HepG2 (cell line): ENCODE data around the gene UCKL1. TPM values are rescaled to one million over a fixed set of nuclear protein-coding genes. Genes with fewer than 3 reads are reported as not detected.

Experiments
- AGO2 ChIP-seq: fragments of 200-400 bp; formaldehyde crosslinking; optimal IDR thresholded peaks from 2 replicates; pipeline ENCODE3; 2017; ENCODE audit warnings: mild to moderate bottlenecking, low read depth, low read length, moderate library complexity
- CENPX ChIP-seq: sonication (generic); formaldehyde crosslinking; IDR thresholded peaks from 2 replicates; pipeline ENCODE4 v1.9.0; 2021; ENCODE audit warnings: mild to moderate bottlenecking, missing genetic modification reagents, moderate library complexity
- EEA1 ChIP-seq: sonication (generic); formaldehyde crosslinking; IDR thresholded peaks from 2 replicates; pipeline ENCODE4 v1.5.1; 2020; ENCODE audit warnings: mild to moderate bottlenecking, missing genetic modification reagents, borderline replicate concordance
- KAT2B ChIP-seq: fragments of 150-350 bp; IDR thresholded peaks from 2 replicates; pipeline ENCODE4 v1.6.1; 2014; ENCODE audit warnings: low read depth, low read length, borderline replicate concordance
- KDM4B ChIP-seq: sonication (generic); formaldehyde crosslinking; IDR thresholded peaks from 2 replicates; pipeline ENCODE4 v1.4.0; 2020; ENCODE audit warnings: missing genetic modification reagents
- KDM6A ChIP-seq: IDR thresholded peaks from 2 replicates; pipeline ENCODE4 v1.6.1; 2016; ENCODE audit warnings: low read depth
- MAFK ChIP-seq, 2 experiments: IDR thresholded peaks in 1 of 2; conservative IDR thresholded peaks in 1 of 2; 2 replicates each; pipeline ENCODE4 v1.6.1; 2011; ENCODE audit warnings: improper control_type of control experiment in 2 of 2, low read length in 2 of 2
- MEIS2 ChIP-seq: sonication (generic); formaldehyde crosslinking; IDR thresholded peaks from 2 replicates; pipeline ENCODE4 v1.9.0; 2021; ENCODE audit warnings: mild to moderate bottlenecking, missing genetic modification reagents
- MIXL1 ChIP-seq: IDR thresholded peaks from 2 replicates; pipeline ENCODE4 v1.6.1; 2016
- NR1H2 ChIP-seq: sonication (generic); formaldehyde crosslinking; IDR thresholded peaks from 2 replicates; pipeline ENCODE4 v1.8.1; 2022; ENCODE audit warnings: low read depth, missing genetic modification reagents, borderline replicate concordance
- NR3C1 ChIP-seq: sonication (generic); formaldehyde crosslinking; IDR thresholded peaks from 2 replicates; pipeline ENCODE4 v1.4.0; 2020; ENCODE audit warnings: missing genetic modification reagents
- RAD21 ChIP-seq: fragments of 450-650 bp; formaldehyde crosslinking; IDR thresholded peaks from 2 replicates; pipeline ENCODE4 v1.5.0; 2020; ENCODE audit warnings: mild to moderate bottlenecking
- ZNF263 ChIP-seq: sonication (generic); formaldehyde crosslinking; IDR thresholded peaks from 2 replicates; pipeline ENCODE4 v1.4.0; 2020; ENCODE audit warnings: missing genetic modification reagents
- ZNF7 ChIP-seq: IDR thresholded peaks from 2 replicates; pipeline ENCODE4 v1.6.1; 2016; ENCODE audit warnings: missing biosample characterization, missing genetic modification reagents
- polyA plus RNA-seq, 8 experiments: library from polyadenylated mRNA; depleted of rRNA in 3 of 8; stranded (reverse) in 7 of 8; unstranded in 1 of 8; fragments of >200 nt; fragmentation: Illumina TruSeq in 4 of 8; extraction: Trizol in 4 of 8; gene quantifications; 2 replicates each; pipeline versions ENCODE4 v1.2.1 to v1.2.3, GENCODE V29; 2011 to 2016; ENCODE audit warnings: low read depth in 4 of 8, missing spikeins in 1 of 8, mixed read lengths in 1 of 8; ENCODE audit not compliant: insufficient read depth in 1 of 8
- total RNA-seq, 5 experiments: library from RNA; depleted of rRNA; stranded (reverse); fragments of >200 nt; fragmentation: Illumina TruSeq; extraction: Trizol; gene quantifications; 2 replicates each; pipeline ENCODE4 v1.2.3, GENCODE V29; 2016; ENCODE audit warnings: low read depth in 1 of 5
- TF ChIP-seq, protein P1 (sequence below): sonication (generic); formaldehyde crosslinking; IDR thresholded peaks from 2 replicates; pipeline ENCODE4 v1.4.0; 2020; ENCODE audit warnings: missing genetic modification reagents
- TF ChIP-seq, protein P2 (sequence below): sonication (generic); formaldehyde crosslinking; IDR thresholded peaks from 2 replicates; pipeline ENCODE4 v1.5.0; 2020; ENCODE audit warnings: missing genetic modification reagents, mild to moderate bottlenecking, borderline replicate concordance
- TF ChIP-seq, protein P3 (sequence below): sonication (generic); formaldehyde crosslinking; IDR thresholded peaks from 2 replicates; pipeline ENCODE4 v1.5.0; 2020; ENCODE audit warnings: missing genetic modification reagents
- TF ChIP-seq, protein P4 (sequence below): sonication (generic); formaldehyde crosslinking; conservative IDR thresholded peaks from 2 replicates; pipeline ENCODE4 v1.4.0; 2020; ENCODE audit warnings: mild to moderate bottlenecking, missing genetic modification reagents, moderate library complexity

UCKL1 gene
- total and polyA plus RNA-seq, 2 of the 13 experiments (the other 11 are each of a cell fraction or from before 2014, with no cell fraction given), result 50.2 to 126 TPM

DNA sequence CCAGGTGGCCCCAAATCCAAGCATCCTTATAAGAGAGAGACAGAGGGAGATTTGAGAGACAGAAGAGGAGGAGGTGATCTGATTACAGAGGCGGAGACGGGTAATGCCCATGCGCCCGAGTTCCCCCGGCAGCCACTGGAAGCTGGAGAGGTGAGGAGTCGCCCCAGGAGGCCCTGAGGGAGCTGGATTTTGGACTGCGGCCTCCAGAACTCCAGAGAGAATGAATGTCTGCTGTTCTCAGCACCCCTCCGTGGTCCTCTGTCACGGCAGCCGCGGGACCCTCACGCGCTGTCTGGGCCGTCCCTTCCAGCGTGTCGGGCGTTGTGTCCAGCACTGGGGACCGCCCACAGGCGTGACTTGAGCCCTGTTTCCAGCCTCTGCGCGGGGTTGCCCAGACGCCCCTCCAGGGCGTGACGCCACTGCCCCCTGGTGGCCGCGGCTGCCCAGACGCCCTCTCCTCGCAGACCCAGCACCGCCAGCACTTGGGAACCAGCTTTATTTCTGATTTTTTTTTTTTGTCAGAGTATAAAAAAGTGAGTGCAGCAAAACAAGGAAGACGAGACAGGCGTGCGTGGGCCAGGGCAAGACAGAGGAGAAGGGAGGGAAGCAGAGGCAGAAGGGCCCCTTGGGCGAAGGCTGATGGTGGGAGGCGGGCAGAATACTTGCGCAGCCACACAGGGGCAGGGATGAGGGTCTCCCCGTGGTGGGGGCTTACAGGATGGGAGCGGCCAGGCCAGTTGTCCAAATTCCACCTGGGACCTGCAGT lies 17.6 kb upstream of the UCKL1 start (continued):
- TF ChIP-seq ZNF7 (CRISPR knock-in tag) (no peak), CENPX (no peak), MEIS2 (peak; percentile 90), ZNF263 (CRISPR knock-in tag) (peak; percentile 79), NR1H2 (no peak; the same call in 1 of the 2 replicates), NR3C1 (CRISPR knock-in tag) (no peak), EEA1 (CRISPR knock-in tag) (peak; percentile 97; the same call in 1 of the 2 replicates), RAD21 (CRISPR knock-in tag) (peak; percentile 99), MAFK (conservative IDR thresholded peaks at IDR 0.05 in 1 of 2, IDR thresholded peaks at IDR 0.05 in 1 of 2; ENCODE audit: low read length in 2 of 2) (no peak), KDM4B (CRISPR knock-in tag) (peak; percentile 96), KAT2B (no peak), MIXL1 (CRISPR knock-in tag) (peak; percentile 87; the same call in 1 of the 2 replicates), KDM6A (CRISPR knock-in tag) (no peak), AGO2 (peak; percentile 97)
- TF ChIP-seq, protein P1, sequence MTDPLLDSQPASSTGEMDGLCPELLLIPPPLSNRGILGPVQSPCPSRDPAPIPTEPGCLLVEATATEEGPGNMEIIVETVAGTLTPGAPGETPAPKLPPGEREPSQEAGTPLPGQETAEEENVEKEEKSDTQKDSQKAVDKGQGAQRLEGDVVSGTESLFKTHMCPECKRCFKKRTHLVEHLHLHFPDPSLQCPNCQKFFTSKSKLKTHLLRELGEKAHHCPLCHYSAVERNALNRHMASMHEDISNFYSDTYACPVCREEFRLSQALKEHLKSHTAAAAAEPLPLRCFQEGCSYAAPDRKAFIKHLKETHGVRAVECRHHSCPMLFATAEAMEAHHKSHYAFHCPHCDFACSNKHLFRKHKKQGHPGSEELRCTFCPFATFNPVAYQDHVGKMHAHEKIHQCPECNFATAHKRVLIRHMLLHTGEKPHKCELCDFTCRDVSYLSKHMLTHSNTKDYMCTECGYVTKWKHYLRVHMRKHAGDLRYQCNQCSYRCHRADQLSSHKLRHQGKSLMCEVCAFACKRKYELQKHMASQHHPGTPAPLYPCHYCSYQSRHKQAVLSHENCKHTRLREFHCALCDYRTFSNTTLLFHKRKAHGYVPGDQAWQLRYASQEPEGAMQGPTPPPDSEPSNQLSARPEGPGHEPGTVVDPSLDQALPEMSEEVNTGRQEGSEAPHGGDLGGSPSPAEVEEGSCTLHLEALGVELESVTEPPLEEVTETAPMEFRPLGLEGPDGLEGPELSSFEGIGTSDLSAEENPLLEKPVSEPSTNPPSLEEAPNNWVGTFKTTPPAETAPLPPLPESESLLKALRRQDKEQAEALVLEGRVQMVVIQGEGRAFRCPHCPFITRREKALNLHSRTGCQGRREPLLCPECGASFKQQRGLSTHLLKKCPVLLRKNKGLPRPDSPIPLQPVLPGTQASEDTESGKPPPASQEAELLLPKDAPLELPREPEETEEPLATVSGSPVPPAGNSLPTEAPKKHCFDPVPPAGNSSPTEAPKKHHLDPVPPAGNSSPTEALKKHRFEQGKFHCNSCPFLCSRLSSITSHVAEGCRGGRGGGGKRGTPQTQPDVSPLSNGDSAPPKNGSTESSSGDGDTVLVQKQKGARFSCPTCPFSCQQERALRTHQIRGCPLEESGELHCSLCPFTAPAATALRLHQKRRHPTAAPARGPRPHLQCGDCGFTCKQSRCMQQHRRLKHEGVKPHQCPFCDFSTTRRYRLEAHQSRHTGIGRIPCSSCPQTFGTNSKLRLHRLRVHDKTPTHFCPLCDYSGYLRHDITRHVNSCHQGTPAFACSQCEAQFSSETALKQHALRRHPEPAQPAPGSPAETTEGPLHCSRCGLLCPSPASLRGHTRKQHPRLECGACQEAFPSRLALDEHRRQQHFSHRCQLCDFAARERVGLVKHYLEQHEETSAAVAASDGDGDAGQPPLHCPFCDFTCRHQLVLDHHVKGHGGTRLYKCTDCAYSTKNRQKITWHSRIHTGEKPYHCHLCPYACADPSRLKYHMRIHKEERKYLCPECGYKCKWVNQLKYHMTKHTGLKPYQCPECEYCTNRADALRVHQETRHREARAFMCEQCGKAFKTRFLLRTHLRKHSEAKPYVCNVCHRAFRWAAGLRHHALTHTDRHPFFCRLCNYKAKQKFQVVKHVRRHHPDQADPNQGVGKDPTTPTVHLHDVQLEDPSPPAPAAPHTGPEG (CRISPR knock-in tag), result 0 out of 2 replicates have a peak, but pooled peaks have one; percentile 65
- TF ChIP-seq, protein P2, sequence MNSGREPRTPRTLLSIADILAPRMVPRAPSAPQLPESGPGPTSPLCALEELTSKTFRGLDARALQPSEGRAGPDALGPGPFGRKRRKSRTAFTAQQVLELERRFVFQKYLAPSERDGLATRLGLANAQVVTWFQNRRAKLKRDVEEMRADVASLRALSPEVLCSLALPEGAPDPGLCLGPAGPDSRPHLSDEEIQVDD, result peak; percentile 4; the same call in 1 of the 2 replicates
- TF ChIP-seq, protein P3, sequence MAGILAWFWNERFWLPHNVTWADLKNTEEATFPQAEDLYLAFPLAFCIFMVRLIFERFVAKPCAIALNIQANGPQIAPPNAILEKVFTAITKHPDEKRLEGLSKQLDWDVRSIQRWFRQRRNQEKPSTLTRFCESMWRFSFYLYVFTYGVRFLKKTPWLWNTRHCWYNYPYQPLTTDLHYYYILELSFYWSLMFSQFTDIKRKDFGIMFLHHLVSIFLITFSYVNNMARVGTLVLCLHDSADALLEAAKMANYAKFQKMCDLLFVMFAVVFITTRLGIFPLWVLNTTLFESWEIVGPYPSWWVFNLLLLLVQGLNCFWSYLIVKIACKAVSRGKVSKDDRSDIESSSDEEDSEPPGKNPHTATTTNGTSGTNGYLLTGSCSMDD (CRISPR knock-in tag), result no peak
- TF ChIP-seq, protein P4, sequence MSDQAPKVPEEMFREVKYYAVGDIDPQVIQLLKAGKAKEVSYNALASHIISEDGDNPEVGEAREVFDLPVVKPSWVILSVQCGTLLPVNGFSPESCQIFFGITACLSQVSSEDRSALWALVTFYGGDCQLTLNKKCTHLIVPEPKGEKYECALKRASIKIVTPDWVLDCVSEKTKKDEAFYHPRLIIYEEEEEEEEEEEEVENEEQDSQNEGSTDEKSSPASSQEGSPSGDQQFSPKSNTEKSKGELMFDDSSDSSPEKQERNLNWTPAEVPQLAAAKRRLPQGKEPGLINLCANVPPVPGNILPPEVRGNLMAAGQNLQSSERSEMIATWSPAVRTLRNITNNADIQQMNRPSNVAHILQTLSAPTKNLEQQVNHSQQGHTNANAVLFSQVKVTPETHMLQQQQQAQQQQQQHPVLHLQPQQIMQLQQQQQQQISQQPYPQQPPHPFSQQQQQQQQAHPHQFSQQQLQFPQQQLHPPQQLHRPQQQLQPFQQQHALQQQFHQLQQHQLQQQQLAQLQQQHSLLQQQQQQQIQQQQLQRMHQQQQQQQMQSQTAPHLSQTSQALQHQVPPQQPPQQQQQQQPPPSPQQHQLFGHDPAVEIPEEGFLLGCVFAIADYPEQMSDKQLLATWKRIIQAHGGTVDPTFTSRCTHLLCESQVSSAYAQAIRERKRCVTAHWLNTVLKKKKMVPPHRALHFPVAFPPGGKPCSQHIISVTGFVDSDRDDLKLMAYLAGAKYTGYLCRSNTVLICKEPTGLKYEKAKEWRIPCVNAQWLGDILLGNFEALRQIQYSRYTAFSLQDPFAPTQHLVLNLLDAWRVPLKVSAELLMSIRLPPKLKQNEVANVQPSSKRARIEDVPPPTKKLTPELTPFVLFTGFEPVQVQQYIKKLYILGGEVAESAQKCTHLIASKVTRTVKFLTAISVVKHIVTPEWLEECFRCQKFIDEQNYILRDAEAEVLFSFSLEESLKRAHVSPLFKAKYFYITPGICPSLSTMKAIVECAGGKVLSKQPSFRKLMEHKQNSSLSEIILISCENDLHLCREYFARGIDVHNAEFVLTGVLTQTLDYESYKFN (CRISPR knock-in tag), result 0 out of 2 replicates have a peak, but pooled peaks have one; percentile 40
